HG03521 (cell line): ENCODE results near the gene APOC3.

ENCODE experiments used
- ATAC-seq: cut with Tn5 transposase; IDR thresholded peaks from one replicate; pipeline ENCODE4 v1.9.1; 2021; ENCODE audit warnings: mild to moderate bottlenecking, moderate library complexity; ENCODE audit not compliant: unreplicated experiment

Gene APOC3

DNA sequence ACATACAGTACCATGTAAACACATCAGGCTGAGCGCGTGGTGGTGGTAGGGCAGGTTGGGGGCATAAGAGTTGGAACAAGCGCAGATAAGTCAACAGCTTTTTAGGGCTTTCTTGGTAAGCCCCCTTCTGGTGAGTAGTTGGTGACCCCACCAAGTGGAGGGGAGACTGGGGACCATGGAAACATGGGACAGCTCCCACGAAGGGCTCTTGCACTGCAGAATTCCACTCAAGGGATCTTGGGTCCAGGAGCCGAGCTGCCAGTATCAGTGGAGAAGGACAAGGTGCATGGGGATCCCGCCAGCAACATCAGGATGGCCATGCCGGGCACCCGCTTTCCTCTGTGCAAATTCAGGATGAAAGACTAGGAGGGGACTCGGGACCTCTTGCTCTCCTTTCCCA is 14.0 kb downstream of the APOC3 start:
- ATAC-seq: no peak

DNA sequence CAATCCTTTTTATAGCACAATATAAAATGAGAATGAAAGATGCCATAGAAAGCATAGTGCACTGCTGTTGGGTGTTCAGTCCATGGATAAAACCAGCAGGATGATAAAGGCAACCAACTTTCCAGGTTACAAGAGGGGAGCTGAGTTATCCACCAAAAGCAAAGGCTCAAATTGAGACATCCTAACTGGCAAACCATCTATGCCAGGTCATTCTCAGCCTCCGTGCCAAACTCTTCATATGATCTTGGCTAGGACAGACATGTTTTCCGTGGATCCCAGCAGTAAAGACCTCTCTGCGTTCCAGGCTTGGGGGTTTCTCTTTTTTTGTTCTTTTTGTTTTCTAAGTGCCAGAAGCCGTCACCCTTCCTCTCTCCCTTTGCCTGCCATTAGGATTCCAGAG is 15.0 kb downstream of the APOC3 start:
- ATAC-seq: no peak

DNA sequence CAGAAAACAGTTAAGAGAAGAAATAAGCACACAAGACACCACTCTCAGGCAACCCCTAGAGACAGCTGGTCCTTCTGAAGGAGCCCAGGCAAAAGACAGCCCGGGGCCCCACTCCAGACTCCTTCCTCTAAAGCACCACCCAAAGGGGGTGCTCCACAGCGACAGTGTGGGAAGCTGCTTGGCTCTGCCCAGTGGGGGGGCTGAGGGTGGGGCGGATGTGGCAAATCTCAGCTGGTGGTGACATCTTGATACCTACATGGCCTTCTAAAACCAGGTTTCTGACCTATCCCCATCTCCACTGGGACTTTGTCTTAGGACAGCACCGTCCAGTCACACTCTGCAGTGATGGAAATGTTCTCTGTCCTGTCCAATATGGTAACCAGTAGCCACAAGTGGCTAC is 17.9 kb downstream of the APOC3 start:
- ATAC-seq: no peak

DNA sequence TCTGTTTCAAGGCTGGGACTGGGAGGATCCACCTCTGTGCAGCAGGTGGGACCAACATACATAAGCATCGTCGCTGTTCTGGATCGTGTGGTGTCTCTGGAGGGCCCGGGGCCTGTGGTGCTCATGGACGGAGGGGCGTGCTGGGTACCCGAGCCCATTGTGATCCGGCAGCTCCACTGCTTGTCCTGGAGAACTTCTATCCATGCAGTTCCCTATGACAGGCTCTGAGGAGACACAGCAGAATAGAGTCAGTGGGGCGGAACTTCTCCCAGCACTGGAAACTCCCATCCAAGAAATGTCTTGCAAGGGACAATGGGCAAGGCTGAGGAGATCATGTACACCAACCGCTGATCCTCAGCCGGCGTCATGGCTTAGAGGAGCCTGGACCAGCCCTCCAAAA is 19.4 kb downstream of the APOC3 start:
- ATAC-seq: no peak

DNA sequence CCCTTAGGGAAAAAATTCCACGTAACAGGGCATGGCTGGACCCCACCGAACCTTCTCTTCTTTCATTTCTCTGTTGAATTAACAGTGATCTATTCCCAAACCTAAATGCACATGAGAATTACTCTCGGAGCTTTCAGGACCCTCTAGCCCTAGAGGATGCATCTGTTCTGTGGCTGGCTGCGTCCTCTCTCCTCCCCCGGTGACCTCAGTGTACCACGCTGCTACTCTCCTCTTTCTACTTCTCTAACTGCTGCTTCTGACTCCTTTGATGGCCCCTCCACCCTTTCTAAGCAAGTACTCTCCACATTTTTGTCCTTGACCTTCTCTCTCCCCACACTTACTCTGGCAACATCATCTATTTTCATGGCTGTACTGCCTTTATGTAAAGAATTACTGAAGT is 19.8 kb downstream of the APOC3 start:
- no peak for ATAC-seq

DNA sequence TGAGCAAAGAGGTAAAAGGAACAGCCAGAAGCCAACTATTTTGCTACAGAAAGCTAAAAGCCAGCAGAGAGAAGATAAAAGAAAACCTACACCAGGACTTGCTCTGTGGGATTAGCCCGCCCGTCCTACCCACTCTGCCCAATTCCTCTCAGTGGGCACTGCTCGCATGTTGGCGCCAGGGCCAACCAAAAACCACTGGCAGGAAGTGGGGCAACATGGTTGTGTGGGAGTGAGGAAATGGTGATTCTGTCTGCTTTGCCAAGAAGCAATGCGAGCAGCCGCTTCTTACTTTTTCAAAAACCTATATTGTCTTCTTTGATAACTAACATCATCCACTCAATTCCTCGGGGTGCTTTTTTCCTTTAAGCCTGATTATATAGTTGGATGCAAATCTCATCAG is 21.9 kb downstream of the APOC3 start:
- ATAC-seq: no peak

DNA sequence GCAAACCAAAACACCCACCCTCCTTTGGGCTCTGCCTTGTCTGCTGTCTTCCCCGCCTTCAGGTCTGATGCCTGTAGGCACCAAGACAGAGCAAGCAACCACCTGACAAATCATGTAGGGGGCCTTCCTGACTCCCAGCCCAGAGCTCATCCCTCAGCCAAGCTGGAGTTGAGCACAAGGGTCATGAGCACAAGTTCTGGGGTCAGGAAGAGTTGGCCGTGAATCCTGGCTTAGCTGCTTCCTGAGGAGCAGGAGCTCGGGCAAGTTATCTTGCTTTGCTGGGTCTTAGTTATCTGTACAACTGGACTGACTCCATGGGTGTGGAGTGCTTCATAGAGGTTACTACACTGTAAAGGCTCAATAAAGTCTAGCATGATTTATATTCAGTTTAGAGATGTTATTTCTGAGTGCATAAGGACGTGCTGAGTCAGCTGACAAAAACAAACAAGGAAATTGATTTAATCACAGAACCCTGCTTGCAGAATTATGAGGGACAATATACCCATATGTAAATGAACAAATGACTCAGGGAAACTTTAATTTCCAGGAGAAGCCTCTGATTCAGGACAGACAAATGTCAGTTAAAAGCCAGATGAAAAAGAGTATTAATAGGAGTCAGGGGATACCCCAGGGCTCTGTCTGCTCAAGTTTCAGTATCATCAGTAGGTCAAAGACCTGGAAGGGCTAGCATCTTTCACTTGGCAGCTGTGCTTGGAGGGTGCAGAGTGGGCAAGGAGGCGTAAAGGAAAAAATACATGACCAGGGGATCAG is 22.7 kb downstream of the APOC3 start:
- no peak for ATAC-seq

DNA sequence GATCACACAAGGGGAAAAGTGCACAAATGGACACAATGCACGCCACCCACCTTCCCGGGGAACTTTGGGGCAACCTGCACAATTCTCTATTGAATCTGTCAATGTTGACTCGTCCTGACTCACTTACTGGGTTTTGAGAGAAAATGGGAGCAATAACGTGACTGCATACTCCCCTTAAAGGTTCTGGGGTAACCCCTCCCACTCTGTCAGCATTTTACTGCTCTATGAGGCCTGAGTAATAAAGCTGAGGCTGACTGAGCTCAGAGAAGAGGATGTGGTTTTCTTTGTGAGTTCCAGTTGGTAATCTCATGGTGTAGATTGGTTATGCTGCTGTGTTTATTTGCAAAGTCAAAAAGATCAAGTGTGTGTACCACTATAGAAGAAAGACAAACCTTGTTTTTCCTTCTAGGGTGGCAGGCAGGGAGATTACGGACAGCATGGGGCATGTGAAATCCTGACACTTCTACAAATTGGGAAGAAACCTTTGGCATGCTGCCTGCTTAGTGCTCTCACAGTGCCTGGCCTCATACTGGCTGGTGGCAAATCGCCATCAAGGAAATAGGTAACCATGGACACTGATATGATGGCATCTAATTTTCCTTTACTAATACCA is 23.9 kb downstream of the APOC3 start:
- ATAC-seq: peak; percentile 96

DNA sequence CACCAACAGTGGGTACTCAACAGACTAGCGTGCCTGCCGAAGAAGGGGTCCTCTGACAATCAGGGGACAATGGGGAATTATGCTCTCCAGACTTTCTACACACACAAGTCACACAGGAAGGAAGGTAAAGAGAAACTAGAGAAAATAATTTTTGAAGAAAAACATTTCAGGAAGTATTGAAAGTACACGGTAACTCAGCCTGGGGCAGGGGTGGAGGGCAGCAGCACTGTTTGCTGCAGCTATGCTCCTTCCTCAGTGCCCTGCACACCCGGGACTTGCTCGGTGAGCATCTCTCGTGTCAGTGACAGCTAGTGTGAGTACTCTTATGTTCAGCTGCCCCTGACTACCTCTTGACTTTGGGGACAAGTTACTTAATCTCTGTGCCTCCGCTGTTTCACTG is 25.7 kb downstream of the APOC3 start:
- ATAC-seq: no peak

DNA sequence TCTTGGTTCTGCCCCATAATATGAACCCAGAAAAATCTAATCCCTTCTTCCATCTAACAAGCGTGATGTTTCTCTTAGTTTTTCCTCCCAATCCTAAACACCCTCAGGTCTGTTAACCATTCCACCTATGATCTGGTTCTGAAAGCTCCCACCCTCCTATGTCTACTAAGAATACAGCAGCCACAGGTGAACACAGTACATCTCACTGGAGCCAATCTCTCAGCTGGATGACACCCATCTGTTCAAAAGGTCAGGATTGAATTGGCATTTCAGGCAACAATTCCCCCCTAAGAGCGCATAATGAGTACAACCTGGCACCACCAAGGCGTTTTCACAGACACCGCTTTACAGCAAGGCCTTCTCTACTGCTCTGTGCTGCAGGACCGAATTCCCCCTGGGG is 26.7 kb downstream of the APOC3 start:
- no peak for ATAC-seq

DNA sequence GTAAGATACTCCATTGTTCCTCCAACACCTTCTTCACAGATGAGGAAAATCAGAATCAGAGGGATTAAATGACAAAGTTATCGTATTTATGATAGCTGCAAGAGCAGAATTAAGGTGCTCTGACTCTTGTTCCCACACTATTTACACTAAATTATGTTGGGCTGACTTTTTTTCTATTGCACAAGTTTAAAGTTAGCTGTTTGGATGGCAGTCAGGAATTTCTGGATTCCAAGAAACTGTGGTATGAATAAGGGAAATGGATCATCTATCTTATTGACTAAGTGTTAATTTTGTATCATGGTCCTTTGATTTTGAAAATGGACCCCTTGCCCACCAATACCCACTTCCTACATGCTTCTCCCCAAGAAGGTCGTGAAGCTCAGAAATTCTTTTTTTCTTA is 27.6 kb downstream of the APOC3 start:
- ATAC-seq: no peak

DNA sequence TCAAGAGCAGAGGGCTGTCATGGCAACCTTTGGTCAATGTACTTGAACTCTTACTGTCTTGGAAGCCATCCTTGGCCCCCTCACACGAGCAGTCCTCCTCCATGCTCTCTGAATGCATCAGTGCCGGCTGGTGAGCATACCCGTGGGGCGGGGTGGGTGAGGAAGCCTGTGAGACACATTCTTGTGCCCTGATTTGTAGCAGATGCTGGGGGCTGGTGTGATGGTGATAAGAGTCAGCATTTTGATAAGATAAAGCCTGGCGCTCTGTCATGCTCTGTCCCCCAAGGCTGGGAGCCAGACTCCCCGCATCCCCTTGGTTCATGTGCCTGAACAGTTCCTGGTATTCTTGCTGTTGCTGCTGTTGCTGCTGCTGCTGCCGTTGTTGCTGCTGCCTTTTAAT is 28.2 kb downstream of the APOC3 start:
- no peak for ATAC-seq

DNA sequence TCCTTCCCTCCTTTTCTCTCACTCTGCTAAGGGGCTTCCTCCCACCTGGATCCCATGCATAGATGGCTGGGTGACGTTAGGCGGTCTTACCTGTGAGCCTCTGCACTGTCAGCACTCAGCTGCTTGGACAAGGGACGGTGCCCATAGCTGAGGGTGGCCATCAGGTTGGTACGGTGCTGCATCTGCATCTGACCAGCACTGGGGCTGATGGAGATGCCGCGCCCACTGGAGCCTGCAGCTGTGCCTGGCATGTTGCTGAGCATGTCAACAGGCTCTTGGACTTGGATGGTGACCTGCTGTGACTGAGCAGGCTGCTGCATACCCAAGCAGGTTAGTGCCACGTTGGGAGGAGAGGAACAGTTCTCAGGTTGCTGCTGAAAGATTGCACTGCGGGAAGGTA is 29.5 kb downstream of the APOC3 start:
- ATAC-seq: no peak

DNA sequence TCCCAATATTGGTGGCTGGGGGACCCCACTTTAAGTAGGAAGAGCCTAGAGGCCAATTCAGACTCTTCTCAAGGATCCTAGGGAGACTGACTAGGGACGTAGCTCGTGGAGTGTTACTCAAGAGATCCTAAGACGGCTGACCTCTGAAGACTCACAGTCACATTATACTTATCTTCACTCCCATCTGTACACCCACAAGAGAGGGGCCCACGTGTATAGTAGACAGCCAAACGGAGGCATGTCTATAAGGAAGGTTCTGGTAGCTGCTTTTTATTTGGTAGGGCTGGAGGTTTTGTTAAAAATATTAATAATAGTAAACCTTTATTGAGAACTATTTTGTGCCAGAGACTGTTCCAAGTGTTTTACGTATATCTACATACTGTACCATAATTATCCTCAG is 30.6 kb downstream of the APOC3 start:
- ATAC-seq: no peak

DNA sequence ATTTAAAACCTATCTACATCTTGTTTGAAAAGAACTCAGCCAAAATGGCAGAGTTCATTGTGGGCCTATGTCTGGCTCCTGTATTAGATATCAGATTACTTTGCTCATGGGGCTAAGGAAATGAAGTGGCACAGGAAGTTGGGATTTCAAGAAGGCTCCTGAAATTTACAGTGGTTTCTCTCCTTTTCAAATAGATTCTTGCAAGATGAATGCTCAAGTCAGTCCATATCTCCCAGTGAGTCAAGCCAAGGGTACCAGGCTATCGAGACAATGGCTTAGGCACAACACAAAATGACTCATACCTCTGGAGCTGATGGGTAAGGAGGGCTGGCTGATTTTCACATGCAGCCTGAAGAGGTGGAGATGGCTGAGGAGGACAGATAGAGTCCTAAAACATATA is 31.8 kb downstream of the APOC3 start:
- no peak for ATAC-seq

DNA sequence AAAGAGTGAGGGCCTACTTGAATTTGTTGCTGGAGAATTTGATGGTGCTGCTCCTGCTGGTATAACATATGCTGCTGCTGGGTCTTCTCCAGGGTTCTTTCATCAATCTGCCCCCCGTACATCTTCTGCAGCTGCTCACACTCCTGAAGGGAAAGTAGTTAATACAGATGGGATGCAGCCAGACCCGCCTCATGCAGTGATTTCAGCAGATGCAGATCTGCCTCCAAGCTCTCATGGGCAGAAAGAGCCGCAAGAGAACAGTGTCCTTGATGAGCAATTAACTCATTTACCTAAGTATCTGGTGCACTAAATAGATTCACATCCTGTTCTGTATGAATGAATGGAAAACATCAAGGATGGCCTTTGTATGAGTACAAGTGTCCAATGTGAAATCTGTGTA is 32.5 kb downstream of the APOC3 start:
- ATAC-seq: no peak

DNA sequence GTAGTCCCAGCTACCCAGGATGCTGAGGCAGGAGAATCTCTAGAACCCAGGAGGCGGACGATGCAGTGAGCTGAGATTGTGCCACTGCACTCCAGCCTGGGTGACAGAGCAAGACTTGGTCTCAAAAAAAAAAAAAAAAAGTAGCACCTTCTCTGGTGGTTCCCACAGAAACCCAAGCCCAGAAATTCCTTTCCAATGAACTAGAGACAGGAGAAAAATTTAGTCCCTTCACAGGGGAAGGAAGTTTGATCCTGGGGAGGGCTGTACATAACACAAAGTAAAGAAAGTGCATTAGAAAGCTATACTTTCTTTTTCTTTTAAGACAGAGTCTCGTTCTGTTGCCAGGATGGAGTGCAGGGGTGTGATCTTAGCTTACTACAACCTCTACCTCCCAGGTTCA is 33.2 kb downstream of the APOC3 start:
- ATAC-seq: no peak

DNA sequence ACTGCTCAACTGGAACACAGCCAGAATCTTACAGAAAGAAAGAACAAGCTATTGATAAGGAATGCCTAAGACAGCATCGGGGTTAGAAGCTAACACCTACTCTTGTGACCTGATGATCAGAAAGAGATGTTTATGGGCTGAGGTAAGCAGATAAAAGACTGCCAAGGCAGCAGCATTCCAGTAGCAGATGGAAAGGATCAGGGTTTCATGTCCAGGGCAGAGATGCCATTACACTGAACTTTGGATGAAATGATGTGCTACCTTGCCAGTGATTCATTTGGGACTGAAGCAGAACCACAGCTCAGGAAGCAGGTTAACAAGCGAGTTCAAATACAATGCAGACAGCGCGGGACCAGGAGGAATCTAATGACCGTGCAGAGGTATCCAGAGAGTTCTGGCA is 34.8 kb downstream of the APOC3 start:
- ATAC-seq: no peak

DNA sequence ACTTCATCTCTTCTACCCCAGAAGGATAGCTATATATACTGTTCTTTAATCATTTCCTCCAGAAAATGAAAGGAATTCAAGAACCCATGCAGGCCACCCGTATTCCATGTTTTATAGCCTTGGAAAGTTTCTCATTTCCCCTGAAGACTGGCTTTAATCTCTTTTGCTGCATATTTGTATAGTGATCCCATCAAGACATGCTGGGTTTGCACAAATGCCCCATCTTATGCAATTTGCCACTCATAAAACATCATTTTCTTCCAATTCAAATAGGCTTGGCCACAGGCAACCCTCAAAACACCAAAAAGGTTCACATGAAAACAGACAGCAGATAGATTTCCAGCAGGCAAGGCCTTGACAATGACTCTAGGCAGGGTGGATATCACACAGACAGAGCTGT is 36.0 kb downstream of the APOC3 start:
- ATAC-seq: no peak

DNA sequence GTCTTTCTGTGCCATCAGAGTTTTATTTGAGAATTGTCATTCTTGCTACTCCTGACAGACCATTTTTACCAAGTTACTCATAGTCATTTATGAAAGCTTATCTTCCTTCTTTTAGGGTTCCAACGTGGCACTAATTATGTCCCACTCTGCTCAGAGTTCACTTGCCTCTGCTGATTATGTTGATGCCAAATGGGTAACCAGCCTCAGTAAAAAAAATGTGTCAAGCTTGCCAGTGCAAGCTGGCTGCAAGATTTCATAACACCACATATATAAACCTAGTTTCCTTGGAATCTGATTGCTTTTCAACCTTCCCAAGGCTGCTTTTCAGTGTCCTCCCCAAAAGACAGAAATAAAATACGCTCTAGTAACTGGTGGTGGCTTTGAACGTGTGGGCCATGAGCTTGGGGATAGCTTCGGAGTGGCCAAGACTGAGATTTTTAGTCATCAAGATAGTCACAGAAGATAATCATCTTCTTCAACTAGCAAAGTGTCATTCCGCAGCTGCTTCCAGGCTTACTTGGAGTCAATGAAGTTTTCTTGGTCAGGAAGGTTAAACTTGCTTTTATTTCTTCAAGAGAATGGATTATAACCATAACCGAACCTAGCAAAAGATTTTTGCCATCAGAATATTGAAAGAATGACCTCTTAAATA is 37.2 kb downstream of the APOC3 start:
- no peak for ATAC-seq

DNA sequence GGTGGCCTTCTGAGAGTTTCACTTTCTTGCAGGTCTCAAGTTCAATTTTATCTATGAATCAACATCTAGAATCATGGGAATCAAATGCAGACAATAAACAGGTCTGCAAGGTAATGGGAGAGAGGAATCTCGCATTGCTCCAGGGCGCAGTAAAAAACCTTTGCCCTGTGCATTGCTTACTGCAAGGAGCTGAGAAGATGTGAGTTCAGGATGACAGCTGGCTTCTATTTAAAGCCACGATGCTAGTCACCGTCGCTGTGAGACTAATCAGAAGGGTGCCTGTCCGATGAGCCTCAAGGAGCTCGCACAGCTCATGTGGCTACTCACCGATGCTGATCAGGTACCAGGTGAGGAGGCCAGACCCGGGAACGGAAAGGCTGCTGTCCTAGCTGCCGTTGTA is 37.9 kb downstream of the APOC3 start:
- ATAC-seq: no peak

DNA sequence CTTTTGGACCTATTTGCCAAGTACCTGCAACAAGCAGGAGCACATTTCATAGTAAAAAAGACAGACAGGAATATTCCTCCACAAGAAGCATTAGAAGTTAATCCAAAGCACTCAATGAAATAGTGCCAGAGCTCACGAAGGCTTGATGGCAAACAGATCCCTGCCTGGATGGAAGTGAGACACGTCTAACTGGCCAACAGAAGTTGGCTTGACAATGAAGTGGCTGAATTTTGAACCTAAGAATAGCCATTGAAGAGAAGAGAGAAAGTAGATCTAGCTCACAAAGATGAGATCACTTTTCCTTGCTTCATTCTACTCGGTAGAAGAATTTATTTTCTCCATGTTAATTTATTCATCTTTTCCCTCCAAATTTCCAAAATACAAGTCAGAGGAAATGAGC is 38.4 kb downstream of the APOC3 start:
- ATAC-seq: no peak
